ENCODE data around the gene SVIL.

SVIL gene

DNA sequence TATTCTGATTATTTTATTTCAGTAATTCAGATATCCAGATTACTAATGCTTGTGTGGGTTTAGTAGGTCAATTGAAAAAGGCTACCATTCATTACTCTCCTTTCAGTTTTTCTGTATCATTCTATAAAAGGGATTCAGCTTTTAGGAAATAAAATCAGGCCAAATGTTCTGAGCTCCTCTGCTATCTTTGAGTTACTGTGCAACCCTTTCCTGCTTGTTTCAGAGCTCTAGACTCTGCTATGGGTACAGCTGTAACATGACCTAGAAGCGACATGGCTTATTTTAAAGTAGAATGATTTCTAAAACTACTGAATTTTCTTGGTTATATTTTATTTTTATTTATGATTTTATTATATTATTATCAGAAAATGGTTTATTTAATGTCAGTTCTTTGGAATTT lies 203.1 kb downstream of the SVIL start:
- in situ Hi-C loops (cut with HindIII; ENCODE audit: low sequenced_read_pairs), result no loop called here

GRCh38 chr10:29430101-29430500 lies 204.7 kb downstream of the SVIL start:
- in situ Hi-C loops (cut with HindIII; ENCODE audit: low sequenced_read_pairs), result no loop called here

DNA sequence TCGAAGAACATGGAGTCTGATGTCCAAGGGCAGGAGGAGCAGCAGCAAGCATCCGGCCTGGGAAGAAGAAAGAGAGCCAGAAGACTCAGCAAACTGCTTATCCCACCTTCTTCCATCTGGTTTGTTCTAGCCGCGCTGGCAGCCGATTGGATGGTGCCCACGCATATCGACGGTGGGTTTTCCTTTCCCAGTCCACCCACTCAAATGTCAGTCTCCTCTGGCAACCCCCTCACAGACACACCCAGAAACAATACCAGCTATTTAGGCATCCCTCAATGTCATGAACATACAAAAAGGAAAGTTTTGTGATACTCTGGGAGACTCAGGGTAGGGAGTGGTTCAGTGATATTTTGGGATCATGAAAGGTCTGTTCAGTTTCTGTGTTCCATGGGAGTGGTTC lies 206.3 kb downstream of the SVIL start:
- in situ Hi-C loops (cut with HindIII; ENCODE audit: low sequenced_read_pairs), result no loop called here

DNA sequence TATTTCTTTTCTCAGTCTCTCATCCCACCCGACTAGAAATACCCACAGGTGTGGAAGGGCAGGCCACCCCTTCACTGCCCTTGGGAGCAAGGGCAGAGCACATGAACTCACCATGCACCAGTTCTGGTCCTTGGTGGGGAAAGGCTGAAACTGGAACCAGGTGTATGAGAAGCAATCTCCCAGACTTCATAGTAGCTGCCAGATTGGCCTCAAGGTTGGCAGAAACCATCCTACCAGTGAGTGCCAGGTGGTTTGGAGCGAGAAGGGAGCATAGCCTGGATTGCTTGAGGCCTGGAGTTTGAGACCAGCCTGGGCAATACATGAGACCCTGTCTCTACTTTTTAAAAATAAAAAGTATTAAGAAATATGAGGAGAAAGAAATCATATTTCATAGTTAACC lies 207.1 kb downstream of the SVIL start:
- in situ Hi-C loops (cut with HindIII; ENCODE audit: low sequenced_read_pairs), result no loop called here

DNA sequence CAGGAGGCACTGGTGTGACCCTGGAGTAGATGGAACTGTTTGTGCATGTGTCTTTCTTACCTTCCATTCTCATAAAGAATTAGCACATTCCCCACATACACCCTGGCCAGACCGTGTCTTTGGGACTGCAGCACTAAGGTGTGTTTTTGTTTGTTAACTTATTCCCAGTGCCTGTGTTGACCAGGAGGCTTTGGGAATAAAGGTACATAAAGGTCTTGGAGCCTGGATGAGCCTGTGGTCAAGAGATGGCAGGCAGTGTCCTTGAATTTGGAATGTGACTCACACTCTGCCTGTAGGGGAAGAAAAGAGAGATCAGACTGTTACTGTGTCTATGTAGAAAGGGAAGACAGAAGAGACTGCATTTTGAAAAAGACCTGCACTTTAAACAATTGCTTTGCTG lies 208.4 kb downstream of the SVIL start:
- in situ Hi-C loops (cut with HindIII; ENCODE audit: low sequenced_read_pairs), result no loop called here

DNA sequence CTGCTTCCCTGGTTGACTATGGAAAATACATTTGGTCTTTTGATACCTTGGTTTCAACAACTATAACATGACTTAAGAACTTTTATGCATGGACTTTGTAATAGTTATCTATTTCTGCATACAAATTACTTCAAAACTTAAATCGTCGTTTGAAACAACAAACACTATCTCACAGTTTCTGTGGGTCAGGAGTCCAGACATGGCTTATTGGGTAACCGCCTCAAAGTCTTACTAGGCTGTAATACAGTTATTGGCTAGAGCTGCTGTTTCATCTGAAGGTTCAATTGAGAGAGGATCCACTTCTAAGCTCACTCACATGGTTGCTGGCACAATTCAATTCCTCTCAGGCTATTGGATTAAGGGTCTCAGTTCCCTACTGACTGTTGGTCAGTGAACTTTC lies 210.8 kb downstream of the SVIL start:
- in situ Hi-C loops (cut with HindIII; ENCODE audit: low sequenced_read_pairs), result no loop called here

DNA sequence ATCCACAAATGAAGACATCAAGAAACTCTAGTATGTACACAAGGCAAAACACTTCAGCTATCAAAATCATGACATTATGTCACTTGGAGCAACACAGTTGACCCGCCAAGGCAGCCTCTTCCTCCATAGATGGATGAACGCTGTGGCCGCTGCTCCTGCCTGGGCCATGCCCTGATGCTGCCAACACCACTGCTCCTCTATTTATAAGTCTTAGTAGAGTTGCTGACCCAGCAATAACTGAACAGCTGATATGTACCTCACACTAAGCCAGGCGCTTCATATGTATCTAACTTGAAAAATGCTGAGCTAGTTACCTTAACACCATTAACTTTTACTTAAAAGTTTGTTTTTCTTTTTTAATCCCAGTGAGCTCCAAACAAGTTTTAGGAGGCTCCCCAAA lies 214.0 kb downstream of the SVIL start:
- in situ Hi-C loops (cut with HindIII; ENCODE audit: low sequenced_read_pairs), result no loop called here

- in situ Hi-C loops (cut with HindIII; ENCODE audit: low sequenced_read_pairs), result no loop called here
Measured at GRCh38 chr10:29417324-29417723, 217.4 kb downstream of the SVIL start.

- in situ Hi-C loops (cut with HindIII; ENCODE audit: low sequenced_read_pairs), result no loop called here
Measured at GRCh38 chr10:29415876-29416275, 218.9 kb downstream of the SVIL start.

DNA sequence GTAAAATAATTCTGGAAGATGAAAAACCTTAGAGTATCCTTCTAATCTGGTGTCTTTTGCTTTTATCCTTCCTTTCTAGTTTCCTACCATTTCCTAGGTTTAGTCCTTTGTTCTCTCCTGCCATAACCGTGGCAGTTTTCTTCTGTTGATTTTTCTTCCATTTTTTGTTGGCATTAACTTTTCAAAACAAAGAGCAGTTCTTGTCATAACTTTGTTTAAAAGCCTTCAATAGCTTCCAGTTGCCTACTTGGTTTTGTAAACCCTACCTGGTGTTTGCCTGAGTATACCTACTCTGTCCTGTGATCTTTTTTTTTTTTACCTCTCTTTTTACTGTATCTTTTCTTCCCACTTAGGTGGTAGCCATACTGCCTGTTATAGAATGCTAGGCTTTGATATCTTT lies 220.3 kb downstream of the SVIL start:
- in situ Hi-C loops (cut with HindIII; ENCODE audit: low sequenced_read_pairs), result no loop called here

DNA sequence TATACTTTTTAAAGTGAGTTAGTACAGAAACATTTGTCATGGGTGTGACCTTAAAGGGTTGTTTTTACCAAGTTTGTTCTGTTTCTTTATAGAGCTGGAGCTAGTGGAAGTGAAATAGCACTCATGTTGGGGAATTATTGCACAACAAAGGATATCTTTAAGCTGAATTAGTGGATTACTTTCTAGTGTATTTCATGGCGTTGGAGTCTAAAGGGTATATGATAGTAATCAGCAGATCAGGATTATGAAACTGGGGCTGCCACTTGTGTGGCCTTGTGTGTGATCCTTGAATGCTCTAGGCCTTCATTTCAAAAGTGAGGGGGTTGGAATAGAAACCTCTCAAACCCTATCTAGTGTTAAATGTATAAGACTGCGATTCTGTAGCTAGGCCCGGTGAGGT lies 222.3 kb downstream of the SVIL start:
- in situ Hi-C loops (cut with HindIII; ENCODE audit: low sequenced_read_pairs), result no loop called here

DNA sequence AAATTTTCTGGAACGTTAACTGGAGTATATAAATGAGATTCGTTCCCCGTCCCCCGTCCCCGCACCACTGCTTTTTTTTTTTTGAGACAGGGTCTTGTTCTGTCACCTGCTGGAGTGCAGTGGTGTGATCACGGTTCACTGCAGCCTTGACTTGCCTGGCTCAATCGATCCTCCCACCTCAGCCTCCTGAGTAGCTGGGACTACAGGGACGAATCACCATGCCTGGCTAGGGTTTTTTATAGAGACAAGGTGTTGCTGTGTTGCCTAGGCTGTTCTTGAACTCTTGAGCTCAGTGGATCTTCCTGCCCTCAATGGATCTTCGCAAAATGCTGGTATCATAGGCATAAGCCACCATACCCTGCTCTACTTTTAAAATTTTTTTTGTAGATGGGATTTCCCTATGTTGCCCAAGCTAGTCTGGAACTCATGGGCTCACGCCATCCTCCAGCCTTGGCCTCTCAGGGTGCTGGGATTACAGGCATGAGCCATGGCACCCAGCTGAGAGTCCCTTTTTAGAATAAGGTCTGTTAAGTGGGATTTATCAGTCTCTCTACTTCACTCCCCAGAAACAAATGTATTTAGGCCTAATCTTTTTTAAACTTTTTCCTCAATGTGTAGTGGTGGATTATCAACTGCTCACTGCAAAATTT lies 223.0 kb downstream of the SVIL start:
- in situ Hi-C loops (cut with HindIII; ENCODE audit: low sequenced_read_pairs), result no loop called here

- in situ Hi-C loops (cut with HindIII; ENCODE audit: low sequenced_read_pairs), result no loop called here
Measured at GRCh38 chr10:29409241-29410054, 225.3 kb downstream of the SVIL start.

GRCh38 chr10:29408847-29409240 lies 225.9 kb downstream of the SVIL start:
- in situ Hi-C loops (cut with HindIII; ENCODE audit: low sequenced_read_pairs), result no loop called here

Measured in endothelial cell of hepatic sinusoid (primary cell).